ENCODE results near the gene MRPS26.
"Not testable (repeated sequence)": the region's sequence is repeated elsewhere in the genome, so short reads cannot be mapped to it uniquely, and the experiment has no call there.

The MRPS26 gene

DNA sequence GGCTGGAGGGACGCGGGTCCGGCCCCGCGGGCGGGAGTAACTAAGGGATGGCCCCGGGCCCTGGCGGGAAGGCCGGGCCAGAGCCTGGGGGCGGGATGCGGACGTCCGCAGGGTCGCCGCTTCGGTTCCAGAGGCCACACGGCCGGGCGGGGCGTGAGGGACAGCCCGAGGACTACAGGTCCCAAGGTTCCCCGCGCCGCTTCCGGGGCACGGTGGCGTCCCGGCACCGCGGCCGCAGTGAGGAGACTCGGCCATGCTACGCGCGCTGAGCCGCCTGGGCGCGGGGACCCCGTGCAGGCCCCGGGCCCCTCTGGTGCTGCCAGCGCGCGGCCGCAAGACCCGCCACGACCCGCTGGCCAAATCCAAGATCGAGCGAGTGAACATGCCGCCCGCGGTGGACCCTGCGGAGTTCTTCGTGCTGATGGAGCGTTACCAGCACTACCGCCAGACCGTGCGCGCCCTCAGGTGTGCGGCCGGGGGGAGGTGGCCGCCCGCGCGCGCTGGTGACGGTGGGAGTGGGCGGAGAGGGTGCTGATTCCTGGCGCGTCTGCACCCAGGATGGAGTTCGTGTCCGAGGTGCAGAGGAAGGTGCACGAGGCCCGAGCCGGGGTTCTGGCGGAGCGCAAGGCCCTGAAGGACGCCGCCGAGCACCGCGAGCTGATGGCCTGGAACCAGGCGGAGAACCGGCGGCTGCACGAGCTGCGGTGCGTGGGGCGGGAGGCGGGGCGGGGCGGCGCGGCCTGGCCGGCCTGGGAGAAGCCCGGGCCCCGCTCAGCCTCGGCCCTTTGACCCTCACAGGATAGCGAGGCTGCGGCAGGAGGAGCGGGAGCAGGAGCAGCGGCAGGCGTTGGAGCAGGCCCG is at the start of gene MRPS26:
MRPS26 (plus strand) TSS at position 237 of the 861 bp plus-strand sequence; CDS start at position 254, 17 bp downstream.
- DNase-seq, result peak; percentile 58 to 94 (median 84)

DNA sequence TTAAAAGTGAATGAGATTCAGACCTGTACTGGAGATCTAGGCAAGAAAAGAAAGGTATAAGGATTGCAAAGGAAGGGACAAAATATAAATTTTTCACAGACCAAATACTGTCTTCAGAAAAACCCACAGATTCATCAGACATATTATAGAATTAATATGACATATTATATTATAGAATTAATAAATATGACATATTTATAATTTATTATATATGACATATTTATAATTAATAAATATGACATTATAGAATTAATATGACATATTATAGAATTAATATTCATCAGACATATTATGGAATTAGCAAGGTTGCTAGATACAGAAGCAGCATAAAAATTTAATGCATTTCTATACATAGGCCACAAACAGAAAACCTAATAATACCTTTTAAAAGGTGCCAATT is 47.1 kb upstream of the MRPS26 start:
- no peak for DNase-seq

GRCh38 chr20:3000852-3001523 is 44.9 kb upstream of the MRPS26 start:
- DNase-seq, result peak in 2 of 14 donors; percentile 10 to 46

DNA sequence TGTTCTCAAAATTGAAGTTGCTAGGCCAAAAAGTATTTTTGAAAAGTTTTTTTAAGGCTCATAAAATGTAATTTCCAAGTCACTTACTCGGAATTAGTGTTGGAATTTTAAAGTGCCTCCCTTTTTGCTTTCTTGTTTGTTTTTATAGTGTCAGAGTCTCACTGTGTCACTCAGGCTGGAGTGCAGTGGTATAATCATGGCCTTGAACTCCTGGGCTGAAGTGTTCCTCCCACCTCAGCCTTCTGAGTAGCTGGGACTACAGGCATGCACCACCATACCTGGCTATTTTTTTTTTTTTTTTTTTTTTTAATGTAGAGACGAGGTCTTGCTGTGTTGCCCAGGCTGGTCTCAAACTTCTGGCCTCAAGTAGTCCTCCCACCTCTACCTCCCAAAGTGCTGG is 42.4 kb upstream of the MRPS26 start:
- DNase-seq, result no peak

DNA sequence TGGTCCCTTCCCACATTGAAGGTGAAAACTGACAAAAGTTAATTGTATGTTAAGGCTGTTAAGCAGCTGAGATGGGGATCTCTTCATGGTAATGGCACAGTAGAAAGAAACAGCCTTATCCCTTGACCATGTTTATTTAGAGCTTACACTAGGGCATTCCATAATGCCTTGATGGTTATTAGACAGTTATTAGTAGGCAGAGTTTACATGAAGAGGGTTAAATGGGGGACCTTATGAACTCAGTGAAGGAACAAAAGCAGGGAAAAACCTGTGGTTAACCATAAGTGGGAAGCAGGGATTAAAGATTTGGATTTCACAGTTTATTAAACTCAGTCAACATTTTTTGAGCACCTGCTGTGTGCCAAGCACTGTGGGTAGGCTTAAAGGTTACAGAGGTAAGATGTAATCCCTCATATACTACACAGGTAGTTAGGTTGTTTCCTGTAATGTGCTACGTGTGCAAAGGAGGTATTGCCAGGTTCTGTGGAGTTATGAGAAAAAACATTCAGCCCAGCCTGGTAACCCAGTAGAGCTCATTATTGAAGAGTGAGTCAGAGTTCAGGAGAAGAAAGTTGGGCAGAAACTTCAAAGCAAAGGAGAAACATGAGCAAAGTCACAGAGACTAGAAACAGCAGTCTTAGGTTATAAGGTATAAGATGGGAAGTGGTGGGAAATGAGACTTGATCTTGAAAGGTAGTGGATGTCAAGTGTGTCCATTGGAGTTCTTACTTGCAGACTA is 34.7 kb upstream of the MRPS26 start:
- DNase-seq, result no peak

DNA sequence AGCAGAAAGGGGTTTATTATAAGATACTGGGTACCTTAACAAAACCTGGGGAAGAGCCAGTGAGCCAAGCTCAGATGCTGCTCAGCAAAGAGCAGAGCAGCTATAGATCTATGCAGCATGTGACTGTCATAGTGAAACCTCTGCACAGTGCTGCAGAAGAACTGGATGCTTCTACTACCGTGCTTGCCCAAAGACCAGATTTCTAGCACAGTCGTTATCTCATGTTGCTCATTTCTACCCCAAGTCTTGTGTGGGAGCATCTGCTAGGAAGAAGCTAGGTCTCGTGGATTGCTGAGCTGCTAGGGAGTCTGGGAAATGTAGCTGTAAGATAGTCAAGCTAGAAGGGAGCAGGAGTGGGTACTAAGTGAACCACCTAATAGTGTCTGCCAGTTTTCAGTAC is 34.1 kb upstream of the MRPS26 start:
- DNase-seq, result no peak

GRCh38 chr20:3013771-3014170 is 32.1 kb upstream of the MRPS26 start:
- no peak for DNase-seq

GRCh38 chr20:3014179-3014578 is 31.7 kb upstream of the MRPS26 start:
- no peak for DNase-seq

GRCh38 chr20:3014662-3015061 is 31.2 kb upstream of the MRPS26 start:
- no peak for DNase-seq

DNA sequence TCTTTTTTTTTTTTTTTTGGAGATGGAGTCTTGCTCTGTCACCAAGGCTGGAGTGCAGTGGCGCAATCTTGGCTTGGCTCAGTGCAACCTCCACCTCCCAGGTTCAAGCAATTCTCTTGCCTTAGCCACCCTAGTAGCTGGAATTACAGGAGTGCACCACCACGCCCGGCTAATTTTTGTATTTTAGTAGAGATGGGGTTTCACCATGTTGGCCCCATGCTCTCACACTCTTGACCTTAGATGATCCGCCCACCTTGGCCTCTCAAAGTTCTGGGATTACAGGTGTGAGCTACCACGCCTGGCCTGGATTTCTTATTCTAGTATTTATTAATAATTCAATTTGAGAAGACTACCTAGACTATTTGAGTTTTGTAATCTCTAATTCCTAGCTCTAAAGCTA is 30.6 kb upstream of the MRPS26 start:
- DNase-seq, result not testable (repeated sequence)

- DNase-seq, result no peak
Measured at GRCh38 chr20:3021327-3021726, 24.5 kb upstream of the MRPS26 start.

- no peak for DNase-seq
Measured at GRCh38 chr20:3021777-3022176, 24.1 kb upstream of the MRPS26 start.

GRCh38 chr20:3022559-3023490 is 23.0 kb upstream of the MRPS26 start:
- not testable (repeated sequence) for DNase-seq

- no peak for DNase-seq
Measured at GRCh38 chr20:3027987-3028386, 17.9 kb upstream of the MRPS26 start.

- DNase-seq, result no peak
Measured at GRCh38 chr20:3031524-3032147, 14.2 kb upstream of the MRPS26 start.

DNA sequence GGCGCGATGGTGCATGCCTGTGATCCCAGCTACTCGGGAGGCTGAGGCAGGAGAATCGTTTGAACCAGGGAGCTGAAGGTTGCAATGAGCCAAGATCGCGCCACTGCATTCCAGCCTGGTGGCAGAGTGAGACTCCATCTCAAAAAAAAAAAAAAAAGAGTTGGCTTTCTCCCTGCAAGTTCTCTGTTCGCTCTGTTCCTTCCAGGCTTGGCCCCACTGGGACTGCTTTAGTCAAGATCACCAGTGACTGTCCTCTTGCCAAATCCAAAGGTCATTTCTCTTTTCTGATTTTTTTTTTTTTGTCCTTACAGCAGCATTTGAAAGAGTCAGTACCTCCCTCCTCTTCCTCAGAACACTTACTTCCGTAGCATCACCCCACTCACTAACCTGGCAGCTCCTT is 13.2 kb upstream of the MRPS26 start:
- DNase-seq, result peak in 1 of 14 donors; percentile 38

GRCh38 chr20:3037654-3038053 is 8.2 kb upstream of the MRPS26 start:
- no peak for DNase-seq

DNA sequence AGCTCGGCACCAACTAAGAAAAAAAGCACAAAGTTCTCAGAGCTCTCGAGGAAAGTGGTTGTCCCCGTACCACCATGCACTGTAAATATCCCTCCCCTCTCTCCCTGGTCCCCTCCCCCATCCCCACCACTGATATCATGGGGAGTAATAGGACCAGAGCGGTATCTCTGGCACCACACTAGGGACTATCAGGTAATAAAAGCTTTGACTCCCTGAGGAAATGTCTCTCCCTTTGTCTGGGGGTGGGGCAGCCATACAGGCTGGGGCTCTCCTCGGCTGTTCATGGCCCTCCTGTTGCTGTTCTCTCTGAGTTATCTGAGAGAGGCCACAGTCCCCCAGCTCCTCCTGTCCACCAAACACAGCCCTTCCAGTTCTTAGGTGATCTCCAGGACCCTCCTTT is 7.4 kb upstream of the MRPS26 start:
- no peak for DNase-seq

GRCh38 chr20:3039426-3039825 is 6.4 kb upstream of the MRPS26 start:
- no peak for DNase-seq

DNA sequence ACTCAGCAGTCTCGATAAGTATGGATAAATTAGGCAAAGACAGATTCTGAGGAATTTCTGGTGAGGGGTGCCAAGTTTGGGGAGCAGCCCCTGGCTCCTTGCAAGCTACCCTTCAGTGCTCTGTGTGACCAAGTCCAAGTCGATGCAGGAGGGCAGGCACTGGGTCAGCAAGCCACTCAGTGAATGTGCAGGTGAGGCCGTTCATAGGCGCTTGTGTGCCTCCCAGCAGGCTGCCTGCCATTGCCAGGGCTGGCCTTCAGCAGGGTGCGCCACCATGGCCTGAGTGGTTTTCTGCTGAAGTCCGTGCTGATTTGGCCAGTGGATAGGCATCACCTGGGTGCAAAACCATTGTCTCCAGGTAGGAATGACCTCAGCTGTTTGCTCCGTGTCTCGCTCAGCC is 5.8 kb upstream of the MRPS26 start:
- no peak for DNase-seq

GRCh38 chr20:3041854-3042409 is 3.9 kb upstream of the MRPS26 start:
- DNase-seq, result no peak
